CD14-positive monocyte (primary cell): ENCODE measurements around the gene KRTAP6-3. TPM values are rescaled to one million over a fixed set of nuclear protein-coding genes. Genes with fewer than 3 reads are reported as not detected.

Experiments
- DNase-seq, 3 donors: peaks; one replicate each; pipeline ENCODE4 v3.0.0-alpha.2; 2011 to 2022
- H2AFZ ChIP-seq: 2 replicates; pipeline ENCODE4 v1.6.0; 2012; ENCODE audit warnings: mild to moderate bottlenecking, low read depth, low read length, inconsistent platforms; ENCODE audit not compliant: insufficient read depth, poor library complexity, severe bottlenecking
- H3K27ac ChIP-seq, 2 donors: 1 replicate in 1 of 2; 2 replicates in 1 of 2; pipeline ENCODE4 v1.5.1; 2012 to 2013; ENCODE audit warnings: low read length in 2 of 2, control low read depth in 1 of 2, inconsistent platforms in 1 of 2, low read depth in 1 of 2, mild to moderate bottlenecking in 1 of 2
- H3K27me3 ChIP-seq, 2 donors: one replicate each; pipeline versions ENCODE4 v1.6.0 to v1.6.1; 2011 to 2013; ENCODE audit warnings: low read length in 2 of 2; ENCODE audit not compliant: control insufficient read depth in 2 of 2, insufficient read depth in 2 of 2
- H3K36me3 ChIP-seq, 2 donors: replicated peaks in 1 of 2; 1 replicate in 1 of 2; 2 replicates in 1 of 2; pipeline versions ENCODE4 v1.5.1 to v1.6.1; 2012 to 2013; ENCODE audit warnings: low read length in 2 of 2, control low read depth in 1 of 2, inconsistent platforms in 1 of 2, mild to moderate bottlenecking in 1 of 2; ENCODE audit not compliant: insufficient read depth in 2 of 2, control insufficient read depth in 1 of 2
- H3K4me1 ChIP-seq, 2 donors: 1 replicate in 1 of 2; 2 replicates in 1 of 2; pipeline versions ENCODE4 v1.5.1 to v1.6.1; 2012 to 2013; ENCODE audit warnings: low read length in 2 of 2, control low read depth in 1 of 2, inconsistent platforms in 1 of 2, mild to moderate bottlenecking in 1 of 2, moderate library complexity in 1 of 2; ENCODE audit not compliant: insufficient read depth in 2 of 2, control insufficient read depth in 1 of 2
- H3K4me2 ChIP-seq: replicated peaks from 2 replicates; pipeline ENCODE3; 2012; ENCODE audit warnings: low read length, moderate library complexity, mild to moderate bottlenecking; ENCODE audit not compliant: poor library complexity, severe bottlenecking; ENCODE audit errors: extremely low read depth
- H3K4me3 ChIP-seq, 3 experiments: fragments of 200-600 bp in 1 of 3; sonication (generic) in 1 of 3; replicated peaks in 1 of 3; 1 replicate in 2 of 3; 2 replicates in 1 of 3; pipeline ENCODE4 v1.5.1; 2011 to 2013; ENCODE audit warnings: low read length in 3 of 3, mild to moderate bottlenecking in 3 of 3, control low read depth in 2 of 3, low read depth in 2 of 3, inconsistent platforms in 1 of 3, moderate library complexity in 1 of 3
- H3K79me2 ChIP-seq: 2 replicates; pipeline ENCODE4 v1.6.0; 2012; ENCODE audit warnings: mild to moderate bottlenecking, control low read depth, inconsistent platforms, low read length, moderate library complexity; ENCODE audit not compliant: insufficient read depth
- H3K9ac ChIP-seq: 2 replicates; pipeline ENCODE4 v1.6.0; 2017; ENCODE audit warnings: low read length, mild to moderate bottlenecking; ENCODE audit not compliant: insufficient read depth, poor library complexity, severe bottlenecking
- H3K9me3 ChIP-seq, 2 donors: replicated peaks in 1 of 2; 1 replicate in 1 of 2; 2 replicates in 1 of 2; pipeline versions ENCODE4 v1.5.1 to v1.6.1; 2012 to 2013; ENCODE audit warnings: low read length in 2 of 2, control low read depth in 1 of 2; ENCODE audit not compliant: control insufficient read depth in 1 of 2, insufficient read depth in 1 of 2
- H4K20me1 ChIP-seq: 2 replicates; pipeline ENCODE4 v1.6.0; 2012; ENCODE audit warnings: mild to moderate bottlenecking, low read length, control low read depth, moderate library complexity; ENCODE audit not compliant: insufficient read depth
- H3K27ac Mint-ChIP-seq, 7 donors: one replicate each; pipeline ENCODE4 v1.8.0; 2020; ENCODE audit warnings: mild to moderate bottlenecking in 7 of 7, mixed read lengths in 7 of 7, moderate library complexity in 6 of 7, inconsistent platforms in 2 of 7
- H3K27me3 Mint-ChIP-seq, 3 donors: one replicate each; pipeline ENCODE4 v1.8.0; 2021 to 2022; ENCODE audit warnings: low read depth in 3 of 3, mild to moderate bottlenecking in 3 of 3, mixed read lengths in 3 of 3, moderate library complexity in 3 of 3, inconsistent platforms in 1 of 3
- H3K36me3 Mint-ChIP-seq, 2 donors: one replicate each; pipeline ENCODE4 v1.8.0; 2020; ENCODE audit warnings: mixed read lengths in 2 of 2, inconsistent platforms in 1 of 2, mild to moderate bottlenecking in 1 of 2
- H3K4me1 Mint-ChIP-seq: one replicate; pipeline ENCODE4 v1.8.0; 2020; ENCODE audit warnings: mild to moderate bottlenecking, mixed read lengths
- H3K4me3 Mint-ChIP-seq, 2 donors: one replicate each; pipeline ENCODE4 v1.8.0; 2020; ENCODE audit warnings: mild to moderate bottlenecking in 2 of 2, mixed read lengths in 2 of 2, moderate library complexity in 1 of 2
- H3K9me3 Mint-ChIP-seq, 7 donors: one replicate each; pipeline ENCODE4 v1.8.0; 2020 to 2022; ENCODE audit warnings: mixed read lengths in 7 of 7, mild to moderate bottlenecking in 6 of 7, moderate library complexity in 6 of 7, inconsistent platforms in 2 of 7
- CTCF ChIP-seq: fragments of 200-600 bp; IDR thresholded peaks from one replicate; pipeline ENCODE4 v1.8.0; 2022; ENCODE audit warnings: antibody characterized with exemption, mild to moderate bottlenecking
- WGBS: methylation state at CpG from one replicate; pipeline ENCODE4 v1.1.5; 2013; ENCODE audit warnings: missing lambda C conversion rate; ENCODE audit not compliant: insufficient coverage; 5-methylcytosine and 5-hydroxymethylcytosine counted together
- intact Hi-C, 2 donors: fragments of 100-400 bp; cut with micrococcal nuclease; formaldehyde crosslinking; loops; one replicate each; pipeline versions ENCODE4 v1.15.0 to v1.15.1; 2023
- polyA plus RNA-seq, 3 donors: library from polyadenylated mRNA; depleted of rRNA in 1 of 3; unstranded in 2 of 3; stranded (reverse) in 1 of 3; fragments of 300-500 nt in 2 of 3; fragments of >200 nt in 1 of 3; fragmentation: Illumina TruSeq in 2 of 3; gene quantifications; 1 replicate in 2 of 3; 2 replicates in 1 of 3; pipeline ENCODE4 v1.2.3, GENCODE V29; 2012 to 2021

Gene KRTAP6-3
- polyA plus RNA-seq, 3 donors: not detected

GRCh38 chr21:30634906-30635305, 42.7 kb downstream of the KRTAP6-3 start, which contains the start of gene KRTAP20-2:
TSS of gene KRTAP20-2 (plus strand) at chr21:30635206. CDS start at chr21:30635264, 58 bp downstream.
- H3K9me3 ChIP-seq: peaks cover 17 to 18% of the 10 kb centered on the region in 2 donors
- H3K9ac ChIP-seq: no peak within 1 kb of the TSS
- no peaks in the 10 kb centered on the region for H3K4me1 ChIP-seq
- DNase-seq: no peak
- H3K79me2 ChIP-seq: no peaks in the 10 kb centered on the region
- TF ChIP-seq CTCF: no peak
- intact Hi-C loops: no loop called here
- no peak within 1 kb of the TSS for H3K4me3 Mint-ChIP-seq
- no CpG with 5 or more reads among the region's 1 CpG for WGBS
- H3K4me1 Mint-ChIP-seq: no peaks in the 10 kb centered on the region
- no peaks in the 10 kb centered on the region for H4K20me1 ChIP-seq
- no peak within 1 kb of the TSS for H3K27ac Mint-ChIP-seq
- H3K36me3 ChIP-seq: no peaks in the 10 kb centered on the region
- H3K27me3 Mint-ChIP-seq: peaks cover 0 to 1% (median 0%) of the 10 kb centered on the region in 3 donors
- no peak within 1 kb of the TSS for H3K27ac ChIP-seq
- no peaks in the 10 kb centered on the region for H3K36me3 Mint-ChIP-seq
- H3K27me3 ChIP-seq: no peaks in the 10 kb centered on the region
- no peak within 1 kb of the TSS for H2AFZ ChIP-seq
- H3K9me3 Mint-ChIP-seq: peaks cover 3 to 11% (median 6%) of the 10 kb centered on the region in 7 donors
- H3K4me2 ChIP-seq: no peak within 1 kb of the TSS
- H3K4me3 ChIP-seq: no peak within 1 kb of the TSS

DNA sequence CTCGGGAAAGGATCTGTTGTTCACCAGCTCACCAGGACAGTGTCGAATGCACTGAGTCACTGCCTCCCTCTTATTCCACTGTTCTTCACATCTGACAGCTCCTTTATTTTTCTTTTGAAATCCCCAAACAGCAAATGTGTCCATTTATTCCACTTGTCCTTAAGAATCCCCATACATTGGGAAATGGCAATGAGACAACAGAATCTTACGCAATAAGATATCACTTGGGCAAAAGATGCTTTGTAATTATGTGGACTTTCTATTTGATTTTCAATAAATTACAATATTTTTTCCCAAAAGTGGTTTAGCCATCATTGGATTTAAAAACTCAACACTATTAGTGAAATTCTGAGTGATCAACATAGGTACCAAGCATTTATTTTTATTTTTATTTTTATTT, 46.4 kb downstream of the KRTAP6-3 start:
- intact Hi-C loops: no loop called here
- no peak for TF ChIP-seq CTCF
- Mint-ChIP-seq H3K27me3 (no peaks in the 10 kb centered on the region), H3K4me3 (no peak overlapping the region), H3K9me3 (peaks cover 0 to 10% (median 3%) of the 10 kb centered on the region in 7 donors), H3K27ac (no peak overlapping the region), H3K4me1 (no peaks in the 10 kb centered on the region), H3K36me3 (no peaks in the 10 kb centered on the region)
- Histone ChIP-seq H2AFZ (no peak overlapping the region), H3K4me3 (no peak overlapping the region), H3K27me3 (no peaks in the 10 kb centered on the region), H3K9me3 (peaks cover 9 to 13% of the 10 kb centered on the region in 2 donors), H3K36me3 (no peaks in the 10 kb centered on the region), H3K27ac (no peak overlapping the region), H3K79me2 (no peaks in the 10 kb centered on the region), H3K4me2 (no peak overlapping the region), H4K20me1 (no peaks in the 10 kb centered on the region), H3K9ac (no peak overlapping the region), H3K4me1 (no peaks in the 10 kb centered on the region)
- DNase-seq: no peak
- WGBS: no CpG with 5 or more reads among the region's 3 CpGs
